Peyer's patch (tissue), 4 donors: Measurements from ENCODE around the gene NOL8.

Experiments used
- CTCF ChIP-seq, 6 experiments: fragments of 450-650 bp in 4 of 6; fragments of 200-600 bp in 2 of 6; sonication (generic) in 1 of 6; IDR thresholded peaks; one replicate each; pipeline ENCODE4 v1.5.1; 2017 to 2019; ENCODE audit warnings: antibody characterized with exemption in 6 of 6, mild to moderate bottlenecking in 3 of 6, moderate library complexity in 1 of 6
- POLR2A ChIP-seq, 2 donors: fragments of 450-650 bp; IDR thresholded peaks; one replicate each; pipeline ENCODE4 v1.5.1; 2017; ENCODE audit warnings: antibody characterized with exemption in 2 of 2, mild to moderate bottlenecking in 2 of 2, moderate library complexity in 2 of 2

DNA sequence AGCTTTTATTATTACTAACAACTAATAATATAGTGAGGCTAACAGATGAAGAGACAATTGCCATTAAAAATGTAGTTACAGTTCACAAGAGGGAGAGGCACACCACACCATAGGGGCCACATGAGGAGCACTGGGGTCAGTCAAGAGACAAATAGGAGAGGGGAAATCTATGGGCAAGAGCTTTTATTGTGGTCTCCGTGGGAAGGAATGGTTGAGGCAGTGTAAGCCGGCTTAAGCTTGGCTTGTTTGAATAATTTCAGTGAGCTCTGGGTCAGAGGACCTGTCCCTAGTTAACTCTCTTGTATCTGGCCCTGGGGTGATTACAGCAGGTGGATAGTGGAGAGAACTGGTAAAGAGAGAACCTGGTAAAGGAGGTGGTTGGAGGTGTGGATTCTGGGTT lies 43.9 kb upstream of the NOL8 start:
- no peak for TF ChIP-seq CTCF (IDR thresholded peaks at IDR 0.05)
- TF ChIP-seq POLR2A (IDR thresholded peaks at IDR 0.05) = no peak
